GM21381 (cell line): ENCODE measurements around the gene MED13L.

Experiments used
- ATAC-seq: cut with Tn5 transposase; IDR thresholded peaks from one replicate; pipeline ENCODE4 v1.9.1; 2021; ENCODE audit warnings: mild to moderate bottlenecking, moderate library complexity; ENCODE audit not compliant: unreplicated experiment

Gene MED13L

DNA sequence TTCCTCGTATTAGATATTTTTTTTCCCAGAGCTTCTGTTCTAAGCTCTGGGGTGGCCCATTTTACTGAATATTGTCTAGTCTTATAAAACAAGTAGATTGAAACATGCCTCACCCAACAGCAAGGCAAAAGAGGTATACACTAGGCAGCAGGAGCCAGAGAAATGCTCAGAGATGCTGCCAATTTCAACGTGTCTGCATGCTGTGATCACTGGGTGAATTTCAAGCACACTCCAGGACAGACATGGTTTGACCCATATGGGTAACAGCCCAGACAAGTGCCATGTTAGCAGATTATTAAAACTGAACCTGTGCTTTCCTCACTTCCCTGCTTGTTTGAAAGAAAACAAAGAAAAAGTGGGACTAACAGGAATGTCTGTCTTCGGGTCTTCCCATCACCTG, 321.3 kb downstream of the MED13L start:
- ATAC-seq = no peak

DNA sequence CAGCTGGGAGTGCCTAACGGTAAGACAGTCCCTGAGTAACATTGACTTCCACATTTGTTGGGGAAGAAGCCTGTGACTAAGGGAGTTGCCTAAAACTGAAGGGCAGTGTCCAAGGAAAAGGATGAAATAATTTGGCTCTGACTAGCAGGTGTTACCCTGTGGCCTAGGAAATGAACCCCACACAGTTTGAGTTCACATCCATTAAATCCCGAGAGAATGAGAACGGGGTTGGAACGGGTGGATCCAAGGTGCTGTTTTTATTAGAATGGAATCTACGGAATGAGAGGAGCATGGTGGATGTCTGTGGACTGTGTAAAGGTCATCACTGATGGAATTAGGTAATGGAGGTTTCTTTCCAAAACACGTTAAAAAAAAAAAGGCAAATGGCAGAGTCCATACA, 324.0 kb downstream of the MED13L start:
- no peak for ATAC-seq

DNA sequence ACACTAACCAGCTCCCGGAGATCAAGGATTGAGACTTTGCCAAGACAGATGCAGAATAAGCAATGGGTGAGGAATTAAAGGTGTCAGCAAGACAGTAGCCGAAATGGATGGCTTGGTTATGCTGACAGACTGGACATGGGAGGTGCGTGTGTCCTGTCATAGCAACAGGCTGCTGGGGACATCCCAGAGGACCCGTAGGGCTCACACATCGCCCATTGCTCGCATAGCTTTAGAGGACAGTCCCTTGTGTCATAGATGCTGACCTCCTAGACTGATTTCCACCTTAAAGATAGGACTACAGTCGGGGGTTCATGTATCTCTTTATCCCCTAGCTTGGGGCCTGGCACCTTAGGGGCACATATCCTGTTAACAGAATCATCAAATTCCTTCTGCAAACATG, 324.5 kb downstream of the MED13L start:
- ATAC-seq = no peak

DNA sequence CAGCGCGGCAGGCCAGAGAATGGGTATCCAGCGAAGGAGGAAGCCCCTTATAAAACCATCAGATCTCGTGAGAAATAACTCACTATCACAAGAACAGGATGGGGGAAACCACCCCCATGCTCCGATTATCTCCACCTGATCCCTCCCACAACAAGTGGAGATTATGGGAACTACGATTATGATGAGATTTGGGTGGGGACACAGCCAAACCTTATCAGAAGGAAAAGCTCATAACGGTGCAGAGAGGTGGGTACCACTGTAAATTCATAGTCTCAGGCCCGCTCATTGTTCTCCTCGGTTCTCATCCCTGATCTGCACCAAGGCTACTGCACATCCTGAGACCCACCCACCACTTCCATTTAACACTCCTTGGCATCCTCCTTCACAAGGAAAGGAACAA, 326.5 kb downstream of the MED13L start:
- ATAC-seq = no peak

DNA sequence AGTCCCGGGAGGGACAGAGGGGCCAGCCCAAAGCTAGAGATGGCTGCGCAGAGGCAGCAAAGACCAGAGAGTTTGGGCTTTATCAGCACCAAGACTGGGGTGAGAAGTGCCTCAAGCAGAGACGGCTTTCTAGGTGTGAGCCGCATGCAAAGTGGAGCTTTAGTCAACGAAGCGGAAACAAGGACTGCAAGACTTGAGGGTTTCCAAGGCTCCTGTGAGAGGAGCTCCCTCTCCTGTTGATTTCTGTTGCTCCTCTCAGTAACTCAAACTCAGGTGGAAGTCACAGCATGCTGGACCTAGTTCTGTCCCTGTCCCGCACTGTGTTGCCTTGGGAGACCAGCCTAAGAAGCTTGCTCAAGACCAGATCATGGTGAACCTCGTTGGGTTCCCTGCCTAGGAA, 327.8 kb downstream of the MED13L start:
- ATAC-seq = no peak

DNA sequence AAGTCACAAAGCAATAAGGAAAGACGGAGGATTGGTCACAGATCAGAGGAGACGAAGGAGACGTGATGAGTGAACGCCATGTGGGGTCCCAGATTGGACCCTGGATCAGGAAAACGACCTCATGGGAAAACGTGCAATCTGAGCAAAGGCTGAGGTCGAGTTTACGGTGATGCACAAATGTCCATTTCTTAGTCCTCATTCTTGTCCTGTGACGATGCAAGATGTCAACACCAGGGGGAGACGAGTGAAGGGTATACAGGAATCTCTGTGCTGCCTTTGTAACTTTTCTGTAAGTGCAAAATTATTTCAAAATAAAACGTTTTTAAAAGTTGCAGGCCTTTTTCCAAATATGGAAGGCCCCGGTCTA, 329.8 kb downstream of the MED13L start:
- no peak for ATAC-seq

DNA sequence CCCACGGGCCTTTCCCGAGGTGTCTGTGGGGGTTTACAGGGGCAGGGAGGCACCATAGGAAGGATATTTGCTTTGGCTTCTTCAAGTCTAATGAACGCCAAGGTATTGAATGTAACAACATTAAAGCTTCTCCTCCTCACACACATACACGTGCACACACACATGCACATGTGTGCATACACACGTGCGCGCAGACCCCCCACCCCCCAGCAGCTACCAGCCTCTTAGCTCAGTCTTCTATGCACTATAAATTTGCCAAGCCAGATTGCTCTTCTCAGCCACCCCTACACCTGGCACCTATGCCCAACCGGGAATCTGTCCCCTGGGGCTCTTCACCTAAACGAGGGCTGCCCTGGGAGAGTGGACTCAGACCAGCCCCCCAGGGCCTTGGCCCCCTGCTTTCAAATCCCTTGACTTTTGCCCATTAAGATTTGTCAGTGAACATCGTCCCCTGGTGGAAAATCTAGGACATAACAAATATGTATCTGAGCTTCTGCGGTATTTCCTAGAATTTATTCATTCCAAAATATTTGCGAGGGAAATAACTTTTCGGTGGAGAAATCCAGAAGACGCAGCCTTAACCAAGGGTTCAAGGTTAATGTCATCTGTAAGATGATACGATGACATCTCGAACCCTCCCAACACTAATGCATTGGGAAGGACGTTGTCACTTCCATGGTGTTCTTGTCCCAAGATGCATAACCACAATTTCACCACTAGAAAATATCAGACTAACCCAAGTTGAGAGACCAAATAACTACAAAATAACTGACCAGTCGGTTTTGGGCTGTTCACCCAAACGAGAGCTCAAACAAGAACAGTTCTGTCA, 330.4 kb downstream of the MED13L start:
- ATAC-seq = no peak

DNA sequence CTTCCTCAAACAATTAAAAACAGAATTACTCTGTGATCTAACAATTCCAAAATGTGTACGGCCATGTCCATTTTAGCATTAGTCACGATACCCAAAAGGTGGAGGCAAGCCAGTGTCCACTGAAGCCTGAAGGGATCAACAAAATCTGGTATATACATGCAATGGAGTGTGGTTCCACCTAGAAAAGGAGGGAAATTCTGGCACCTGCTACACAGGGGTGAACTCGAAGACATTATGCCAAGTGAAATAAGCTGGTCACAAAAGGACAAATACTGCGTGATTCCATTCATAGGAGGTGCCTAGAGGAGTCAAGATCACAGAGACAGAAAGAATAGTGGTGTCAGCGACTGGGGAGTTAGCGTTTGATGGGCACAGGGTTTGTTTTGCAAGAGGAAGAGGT, 331.4 kb downstream of the MED13L start:
- ATAC-seq = no peak

DNA sequence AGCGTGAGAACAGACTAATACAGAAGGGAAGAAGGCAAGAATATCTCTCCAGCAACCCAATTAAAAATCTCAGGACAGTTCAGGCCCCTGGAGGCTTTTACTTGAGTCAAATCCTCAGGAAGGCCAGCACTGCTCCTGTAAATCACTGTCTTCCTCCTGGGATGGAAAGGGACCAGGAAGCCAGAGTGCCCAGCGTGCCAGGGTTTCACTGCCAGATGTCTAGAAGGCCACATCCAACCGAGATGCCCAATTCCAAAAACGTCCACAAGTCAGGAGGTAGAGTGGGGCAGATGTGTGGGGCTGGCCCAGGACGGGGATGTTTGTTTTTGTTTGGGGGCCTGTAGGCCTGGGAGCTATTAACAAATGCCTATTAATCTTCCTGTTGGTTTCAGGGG, 332.0 kb downstream of the MED13L start:
- ATAC-seq = no peak

DNA sequence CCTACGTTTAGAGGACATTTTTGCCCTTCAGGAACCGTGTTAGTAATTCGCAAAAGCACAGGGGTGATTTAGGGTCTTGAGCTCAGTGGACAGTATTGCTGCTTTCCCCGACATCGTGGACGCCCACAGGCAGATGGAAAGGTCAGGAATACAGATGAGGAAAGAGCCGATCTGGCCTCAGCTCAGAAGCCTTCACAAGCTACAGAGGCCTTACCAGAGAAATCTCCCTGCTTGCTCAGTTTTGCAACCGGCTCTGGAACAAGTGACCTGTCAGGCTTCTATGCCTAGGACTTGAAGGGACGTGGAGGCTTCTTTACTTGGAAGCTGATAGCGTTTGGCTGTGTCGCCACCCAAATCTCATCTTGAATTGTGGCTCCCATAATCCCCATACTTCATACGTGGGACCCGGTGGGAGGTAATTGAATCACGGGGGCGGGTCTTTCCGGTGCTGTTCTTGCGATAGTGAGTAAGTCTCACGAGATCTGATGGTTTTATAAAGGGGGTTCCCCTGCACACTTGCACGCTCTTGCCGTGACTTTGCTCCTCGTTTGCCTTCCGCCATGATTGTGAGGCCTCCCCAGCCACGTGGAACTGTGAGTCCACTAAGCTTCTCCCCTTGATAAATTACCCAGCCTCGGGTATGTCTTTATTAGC, 332.5 kb downstream of the MED13L start:
- ATAC-seq = no peak

DNA sequence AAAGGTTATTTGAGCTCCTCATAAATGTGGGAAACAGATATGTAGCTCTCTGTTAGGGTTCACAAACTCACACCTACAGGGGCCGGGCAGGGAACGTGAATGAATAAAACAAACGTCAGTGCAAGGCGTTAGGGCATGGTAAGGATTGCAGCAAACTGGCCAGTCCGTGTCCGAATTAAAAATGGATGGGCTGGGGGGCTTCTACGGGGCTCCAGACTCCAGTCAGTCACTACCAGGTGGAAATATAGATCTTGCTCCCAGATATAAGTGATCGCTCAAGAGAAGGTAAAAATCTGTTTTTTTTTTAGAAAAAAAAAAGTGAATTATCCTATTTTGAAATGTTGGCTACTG, 333.1 kb downstream of the MED13L start:
- ATAC-seq = no peak

DNA sequence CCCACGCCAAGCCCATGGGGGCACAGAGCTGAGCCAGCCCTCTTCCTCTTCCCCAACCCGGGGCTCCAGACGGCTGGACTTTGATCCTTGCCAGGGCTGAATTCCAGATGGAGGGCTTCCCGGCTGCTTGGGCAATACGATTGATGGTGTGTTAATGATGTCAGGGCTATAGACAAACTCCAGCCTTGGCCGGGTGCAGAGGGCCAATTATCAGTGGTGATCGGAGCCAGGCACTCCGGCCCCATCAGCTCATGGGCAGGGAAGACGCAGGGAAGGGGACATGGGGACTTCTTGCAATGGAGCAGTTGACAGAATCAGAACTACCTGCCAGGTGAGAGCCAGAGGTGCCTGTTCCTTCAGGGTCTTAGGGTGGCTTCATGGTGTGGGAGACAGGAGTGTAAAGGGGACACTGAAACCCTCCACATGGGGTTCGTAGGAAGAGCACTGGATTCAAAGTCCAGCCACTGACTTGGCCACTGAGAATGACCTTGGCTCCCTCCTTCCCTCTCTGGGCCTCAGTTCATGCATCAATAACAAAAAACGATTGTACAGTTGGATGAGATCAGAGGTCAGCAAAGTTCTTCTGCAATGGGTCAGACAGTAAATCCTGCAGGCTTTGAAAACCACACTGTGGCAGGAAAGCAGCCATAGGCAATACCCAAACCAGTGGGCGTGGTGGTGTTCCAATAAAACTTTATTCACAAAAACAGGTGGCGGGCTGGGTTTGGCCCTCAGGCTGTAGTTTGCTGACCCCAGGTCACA, 333.7 kb downstream of the MED13L start:
- ATAC-seq = no peak

DNA sequence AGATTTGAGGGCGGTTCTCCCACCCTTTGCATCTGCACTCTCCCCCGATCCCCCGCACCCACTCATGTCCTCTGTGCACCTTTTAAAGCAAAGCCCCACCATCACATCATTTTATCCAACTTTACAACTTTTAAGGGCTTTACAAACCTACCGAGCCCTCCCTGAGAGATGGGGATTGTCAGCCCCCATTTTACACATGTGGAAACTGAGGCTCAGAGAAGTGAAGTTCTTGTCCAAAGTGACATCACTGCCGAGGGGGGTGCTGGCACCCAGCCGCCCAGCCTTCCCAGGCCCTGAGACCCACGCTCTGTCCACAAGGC, 334.2 kb downstream of the MED13L start:
- ATAC-seq = no peak

DNA sequence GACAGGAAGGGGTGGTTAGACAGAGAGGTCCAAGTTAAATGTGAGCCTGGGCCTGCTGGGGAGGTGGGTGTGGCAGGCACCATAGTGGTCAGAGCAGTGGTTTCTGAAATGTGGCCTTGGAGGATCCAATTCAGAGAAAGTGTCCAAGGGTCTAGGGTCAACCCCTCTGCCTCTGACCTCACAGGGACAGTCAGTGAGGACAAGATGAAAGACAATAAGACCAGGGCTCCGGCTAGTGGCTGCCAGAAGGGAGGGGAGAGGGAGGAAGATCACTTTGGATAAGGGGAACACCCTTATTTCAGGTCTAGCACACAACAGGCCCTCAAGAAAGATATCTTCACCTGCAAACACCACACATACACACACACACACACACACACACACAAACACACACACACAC, 335.1 kb downstream of the MED13L start:
- ATAC-seq = no peak

DNA sequence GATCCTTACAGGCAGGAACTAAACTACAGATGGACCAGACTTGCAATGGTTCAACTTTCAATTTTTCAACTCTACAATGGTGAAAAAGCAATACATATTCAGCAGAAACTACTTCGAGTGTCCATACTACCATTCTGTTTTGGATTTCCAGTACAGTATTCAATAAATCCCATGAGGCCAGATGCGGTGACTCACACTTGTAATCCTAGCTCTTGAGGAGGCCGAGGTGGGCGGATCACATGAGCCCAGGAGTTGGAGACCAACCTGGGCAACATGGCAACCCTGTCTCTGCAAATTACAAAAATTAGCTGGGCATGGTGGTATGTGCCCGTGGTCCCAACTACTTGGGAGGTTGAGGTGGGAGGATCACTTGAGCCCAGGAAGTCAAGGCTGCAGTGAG, 336.1 kb downstream of the MED13L start:
- no peak for ATAC-seq

DNA sequence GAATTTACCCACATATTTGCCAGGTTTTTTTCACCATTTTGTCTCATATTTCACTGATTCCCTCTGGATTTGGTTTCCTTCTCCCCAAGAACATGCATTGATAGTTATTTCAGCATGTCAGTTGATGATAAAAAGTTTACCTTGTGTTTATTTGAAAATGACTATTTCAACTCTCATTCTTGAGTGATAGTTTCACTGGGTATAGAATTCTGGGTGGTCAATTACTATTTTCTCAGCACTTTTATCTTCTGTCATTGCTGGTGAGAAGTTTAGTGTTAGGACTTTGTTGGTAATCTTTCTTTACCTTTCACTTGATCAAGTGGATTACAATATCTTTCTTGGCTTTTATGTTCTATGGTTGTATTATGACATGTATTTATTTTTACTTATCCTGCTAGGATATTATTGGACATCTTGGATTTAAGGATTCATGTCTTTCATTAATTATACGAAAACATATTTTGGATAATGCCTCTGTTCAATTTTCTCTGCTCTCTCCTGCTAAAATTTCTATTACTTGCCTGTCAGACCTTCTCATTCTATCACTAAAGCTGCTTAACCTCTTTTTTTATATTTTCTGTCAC, 338.6 kb downstream of the MED13L start:
- no peak for ATAC-seq

DNA sequence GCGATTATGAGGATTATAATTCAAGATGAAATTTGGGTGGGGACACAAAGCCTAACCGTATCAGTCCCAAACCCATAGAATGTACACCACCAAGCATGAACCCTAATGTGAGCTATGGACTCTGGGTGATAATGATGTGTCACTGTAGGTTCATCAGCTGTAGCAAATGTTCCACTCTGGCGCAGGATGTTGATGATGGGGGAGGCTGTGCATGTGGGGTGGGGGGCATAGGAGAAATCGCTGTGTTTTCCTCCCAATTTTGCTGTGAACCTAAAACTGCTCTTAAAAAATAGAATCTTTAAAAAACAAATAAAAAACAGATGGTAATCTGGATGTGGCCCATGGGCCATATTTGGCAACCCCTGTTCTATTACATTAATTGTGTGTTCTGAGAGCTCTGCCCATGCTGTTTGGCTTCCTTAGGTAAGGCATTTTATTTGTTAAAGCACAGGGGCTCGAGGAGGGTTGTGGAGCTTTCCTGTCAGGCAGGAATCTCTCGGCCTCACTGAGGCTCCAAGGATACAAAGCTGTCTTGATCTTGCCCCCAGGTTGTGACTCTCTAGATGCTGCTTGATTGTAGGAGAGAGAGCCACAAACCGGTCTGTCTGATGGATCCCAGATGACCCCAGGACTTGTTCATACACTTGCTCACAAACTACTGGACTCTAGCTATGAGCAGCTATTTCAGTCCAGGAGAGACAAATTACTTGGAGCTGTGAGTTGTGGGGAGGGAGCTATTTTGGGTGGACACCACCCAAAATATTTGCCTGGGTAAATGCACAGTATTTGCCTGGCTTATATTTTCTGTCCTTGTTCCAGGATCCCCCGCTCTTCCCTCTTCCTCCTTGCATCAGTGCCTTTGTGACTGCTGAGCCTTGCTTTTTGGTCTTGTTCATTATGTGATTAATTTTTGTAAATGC, 340.2 kb downstream of the MED13L start:
- ATAC-seq = no peak

DNA sequence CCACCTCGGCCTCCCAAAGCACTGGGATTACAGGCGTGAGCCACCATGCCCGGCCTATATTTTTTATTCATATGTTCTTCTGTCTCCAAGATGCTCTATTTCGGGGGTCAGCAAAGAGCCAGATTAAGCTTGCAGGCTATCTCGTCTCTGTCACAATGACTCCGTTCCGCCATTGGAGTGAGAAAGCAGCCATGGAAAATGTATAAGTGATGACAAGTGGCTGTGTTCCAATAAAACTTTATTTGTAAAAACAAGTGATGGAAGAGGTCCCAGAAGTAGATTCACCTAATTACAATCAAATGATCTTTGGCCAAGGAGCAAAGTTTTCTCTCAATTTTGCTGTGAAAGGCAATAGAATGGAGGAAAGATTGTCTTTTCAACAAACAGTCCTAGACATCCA, 342.6 kb downstream of the MED13L start:
- no peak for ATAC-seq

DNA sequence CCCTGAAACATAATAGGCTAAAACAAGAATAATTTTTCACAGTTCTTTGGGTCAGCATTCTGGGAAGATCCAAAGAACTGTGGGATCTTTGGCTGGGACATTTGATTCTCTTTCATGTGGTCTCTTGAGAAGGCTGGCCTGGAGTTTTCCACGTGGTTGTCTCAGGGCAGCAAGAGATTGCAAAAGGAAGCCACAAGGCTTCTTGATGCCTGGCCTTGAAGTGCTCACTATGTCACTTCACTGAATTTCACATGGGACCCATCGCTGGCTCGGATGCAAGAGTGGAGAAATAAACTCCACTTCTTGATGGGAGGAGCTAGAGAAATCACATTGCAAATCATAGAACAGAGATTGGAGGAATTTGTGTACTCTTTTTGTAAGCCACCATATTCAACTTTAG, 343.4 kb downstream of the MED13L start:
- ATAC-seq = no peak

DNA sequence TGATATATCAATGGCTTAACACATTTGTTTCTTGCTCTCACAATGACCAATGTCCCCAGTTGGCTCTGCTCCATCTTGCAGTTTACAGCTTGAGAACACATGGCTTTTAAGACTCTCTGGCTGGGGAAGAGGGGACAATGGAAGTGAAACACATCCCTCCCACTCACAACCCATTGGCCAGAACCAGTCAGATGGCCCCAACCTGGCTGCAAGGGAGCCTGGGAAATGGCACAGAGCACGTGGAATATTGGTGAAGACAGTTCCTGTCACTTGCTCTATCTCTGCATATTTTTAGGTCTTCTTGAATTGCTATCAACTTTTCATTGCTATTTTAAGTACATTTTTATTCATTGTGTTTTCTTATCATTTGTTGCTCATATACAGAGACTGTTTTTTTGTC, 345.4 kb downstream of the MED13L start:
- ATAC-seq = no peak

DNA sequence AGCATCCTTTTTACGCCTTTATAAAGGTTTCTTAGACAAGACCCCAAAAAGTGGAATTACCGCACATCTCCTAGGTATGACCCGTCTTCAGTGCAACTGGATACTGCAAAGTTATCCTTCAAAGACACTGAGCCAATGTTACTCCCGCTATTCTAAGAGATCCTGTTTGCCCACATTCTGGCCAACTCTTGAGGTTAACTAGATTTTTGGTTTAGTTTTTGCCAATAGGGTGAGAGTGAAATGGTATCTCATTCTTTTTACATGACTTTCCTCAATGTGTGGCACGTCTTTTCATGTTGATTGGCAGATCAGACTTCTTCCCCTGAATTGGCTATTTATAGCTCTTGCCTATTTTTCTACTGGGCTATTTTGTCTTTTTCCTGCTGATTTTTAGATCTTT, 347.2 kb downstream of the MED13L start:
- ATAC-seq = no peak
